GM12872 (cell line): ENCODE data around the gene BRI3.

Source experiments
- TF ChIP-seq, protein P1 (sequence below): IDR thresholded peaks from 3 replicates; pipeline ENCODE4 v1.5.1; 2011; ENCODE audit warnings: low read depth, mild to moderate bottlenecking, low read length, moderate library complexity; ENCODE audit not compliant: insufficient read depth

BRI3 gene

DNA sequence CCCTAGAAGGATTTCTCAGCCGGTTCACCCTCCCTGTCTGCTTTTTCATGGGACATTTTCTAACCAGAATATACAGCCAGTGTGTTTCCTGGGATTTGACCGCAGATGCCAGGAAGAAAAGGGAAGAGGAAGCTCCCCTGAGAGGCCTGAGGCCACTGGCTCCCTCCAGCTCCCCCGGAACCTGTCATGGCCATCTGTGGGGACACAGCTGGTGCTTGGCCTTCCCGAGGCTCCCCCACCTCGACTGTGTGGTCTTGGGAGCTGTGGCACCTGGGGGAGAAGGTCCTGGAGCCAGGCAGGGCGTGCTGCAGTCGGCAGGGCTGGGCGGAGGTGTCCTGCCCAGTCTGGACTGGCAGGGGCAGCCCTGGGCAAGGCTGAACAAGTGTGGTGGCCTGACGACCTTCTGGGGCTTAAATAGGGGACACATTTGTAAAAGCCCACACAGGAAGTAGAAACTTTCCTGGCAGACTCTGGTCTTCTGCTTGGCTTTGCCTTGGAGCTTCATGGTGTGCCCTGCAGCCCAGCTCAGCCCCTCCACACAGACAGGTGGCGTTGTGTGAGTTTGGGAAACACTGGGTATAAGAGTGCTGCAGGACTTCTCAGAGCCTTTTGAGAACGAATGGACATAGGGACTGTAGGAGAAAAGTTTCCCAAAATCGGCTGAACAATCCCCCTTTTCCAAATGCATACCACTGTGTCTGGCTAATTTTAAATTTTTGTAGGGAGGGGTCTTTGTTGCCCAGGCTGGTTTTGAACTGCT lies 6.8 kb downstream of the BRI3 start:
- TF ChIP-seq, protein P1, sequence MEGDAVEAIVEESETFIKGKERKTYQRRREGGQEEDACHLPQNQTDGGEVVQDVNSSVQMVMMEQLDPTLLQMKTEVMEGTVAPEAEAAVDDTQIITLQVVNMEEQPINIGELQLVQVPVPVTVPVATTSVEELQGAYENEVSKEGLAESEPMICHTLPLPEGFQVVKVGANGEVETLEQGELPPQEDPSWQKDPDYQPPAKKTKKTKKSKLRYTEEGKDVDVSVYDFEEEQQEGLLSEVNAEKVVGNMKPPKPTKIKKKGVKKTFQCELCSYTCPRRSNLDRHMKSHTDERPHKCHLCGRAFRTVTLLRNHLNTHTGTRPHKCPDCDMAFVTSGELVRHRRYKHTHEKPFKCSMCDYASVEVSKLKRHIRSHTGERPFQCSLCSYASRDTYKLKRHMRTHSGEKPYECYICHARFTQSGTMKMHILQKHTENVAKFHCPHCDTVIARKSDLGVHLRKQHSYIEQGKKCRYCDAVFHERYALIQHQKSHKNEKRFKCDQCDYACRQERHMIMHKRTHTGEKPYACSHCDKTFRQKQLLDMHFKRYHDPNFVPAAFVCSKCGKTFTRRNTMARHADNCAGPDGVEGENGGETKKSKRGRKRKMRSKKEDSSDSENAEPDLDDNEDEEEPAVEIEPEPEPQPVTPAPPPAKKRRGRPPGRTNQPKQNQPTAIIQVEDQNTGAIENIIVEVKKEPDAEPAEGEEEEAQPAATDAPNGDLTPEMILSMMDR: no peak

DNA sequence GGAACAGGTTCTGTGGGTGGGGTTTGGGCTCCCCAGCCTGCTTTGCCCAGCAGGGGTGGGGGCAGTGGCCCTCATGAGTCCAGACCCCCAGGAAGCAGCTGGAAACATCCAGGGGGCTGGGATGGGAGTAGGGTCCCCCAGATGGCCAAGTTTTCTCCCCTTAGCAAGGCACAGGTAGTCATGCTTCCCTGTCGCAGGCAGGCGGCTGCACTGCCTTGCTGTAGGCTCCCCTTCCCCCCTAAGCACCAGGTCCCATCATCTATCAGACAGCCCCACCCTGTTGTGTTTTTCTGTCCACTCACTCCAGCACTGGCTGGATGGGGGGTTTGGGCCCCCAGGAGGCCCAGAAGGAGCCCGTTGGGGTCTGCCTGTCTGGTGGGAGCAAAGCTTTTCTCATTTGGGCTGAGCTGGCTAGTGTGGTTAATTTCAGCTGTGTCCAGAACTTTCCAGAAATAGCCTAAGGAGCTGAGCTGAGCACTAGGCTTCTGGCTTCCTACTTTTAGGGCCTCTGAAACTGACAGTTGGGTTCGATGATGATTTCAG lies 7.9 kb downstream of the BRI3 start:
- TF ChIP-seq, protein P1: no peak

DNA sequence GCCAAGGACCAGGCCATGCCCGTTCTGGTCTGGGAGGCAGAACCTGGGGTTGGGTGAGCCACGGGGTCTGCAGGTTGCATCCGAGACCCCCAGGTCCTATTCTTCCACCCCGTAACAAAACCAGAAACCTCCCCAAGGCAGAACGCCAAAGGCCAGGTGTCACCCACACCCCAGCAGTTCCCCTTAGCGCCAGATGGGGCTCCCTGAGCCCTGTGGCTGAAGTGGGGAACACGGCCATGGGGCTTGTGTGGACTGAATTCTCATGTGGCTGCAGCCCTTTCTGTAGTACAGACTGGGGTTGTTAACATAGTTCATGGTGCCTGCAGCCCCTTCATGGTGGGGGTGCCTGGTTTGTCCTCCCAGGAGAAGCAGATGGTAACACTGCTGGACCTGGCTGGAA lies 10.2 kb downstream of the BRI3 start:
- TF ChIP-seq, protein P1: peak; percentile 41; the same call in 2 of the 3 replicates

DNA sequence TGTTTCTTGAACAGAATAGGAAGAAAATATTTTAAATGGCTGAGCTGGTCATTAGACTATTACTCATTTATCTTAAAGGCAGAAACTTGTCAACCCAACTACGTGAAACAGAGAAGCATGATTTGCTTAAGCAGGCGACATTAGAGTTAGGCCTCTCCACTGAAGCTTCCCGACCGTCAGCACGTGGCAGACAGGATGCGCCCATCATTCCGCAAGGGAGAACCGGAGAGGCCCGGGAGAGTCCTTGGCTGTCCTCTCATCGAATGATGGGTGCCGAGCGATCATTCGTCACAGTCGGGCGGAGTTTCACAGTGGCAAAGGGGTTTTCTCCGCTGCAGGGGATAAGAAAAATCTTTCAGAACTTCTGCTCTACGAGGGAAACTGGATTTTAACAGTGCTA lies 11.8 kb downstream of the BRI3 start:
- TF ChIP-seq, protein P1: no peak

DNA sequence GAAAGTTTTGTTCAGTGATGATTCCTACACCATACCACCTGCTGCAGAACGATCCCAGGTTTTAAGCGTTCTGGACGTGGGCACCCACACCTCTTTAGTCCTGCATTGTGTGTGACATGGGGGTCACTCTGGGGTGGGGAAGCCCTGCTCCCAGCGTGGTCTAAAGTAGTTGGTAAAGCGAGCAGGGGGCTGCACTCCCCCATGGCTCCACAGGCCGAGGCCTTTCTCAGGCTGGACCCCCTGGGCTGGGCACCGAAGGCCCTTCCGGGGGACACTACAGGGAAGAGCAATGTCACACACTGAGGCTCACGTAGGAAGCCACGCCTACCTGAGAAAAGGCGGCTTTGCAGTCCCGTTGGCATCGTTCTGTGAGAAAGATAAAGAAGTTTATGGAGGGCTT lies 12.3 kb downstream of the BRI3 start:
- TF ChIP-seq, protein P1: no peak

DNA sequence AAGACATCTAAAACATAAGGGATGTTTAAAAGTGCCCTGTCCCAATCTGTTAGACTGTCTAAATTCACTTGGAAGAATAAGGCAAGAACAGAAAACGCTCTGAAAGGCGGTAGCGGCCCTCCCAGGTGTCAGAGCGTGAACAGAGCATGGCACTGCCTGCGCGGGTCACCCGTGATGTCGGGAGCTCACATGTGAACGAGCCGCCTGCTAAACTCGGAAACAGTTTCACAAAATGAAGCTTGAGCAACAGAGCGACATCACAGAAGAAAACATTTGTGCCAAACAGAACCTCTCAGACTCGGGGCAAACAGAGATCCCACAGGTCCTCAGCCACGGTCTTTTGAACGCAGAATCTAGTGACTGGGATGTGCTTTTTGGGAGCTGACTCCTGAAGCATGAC lies 12.8 kb downstream of the BRI3 start:
- TF ChIP-seq, protein P1: no peak

DNA sequence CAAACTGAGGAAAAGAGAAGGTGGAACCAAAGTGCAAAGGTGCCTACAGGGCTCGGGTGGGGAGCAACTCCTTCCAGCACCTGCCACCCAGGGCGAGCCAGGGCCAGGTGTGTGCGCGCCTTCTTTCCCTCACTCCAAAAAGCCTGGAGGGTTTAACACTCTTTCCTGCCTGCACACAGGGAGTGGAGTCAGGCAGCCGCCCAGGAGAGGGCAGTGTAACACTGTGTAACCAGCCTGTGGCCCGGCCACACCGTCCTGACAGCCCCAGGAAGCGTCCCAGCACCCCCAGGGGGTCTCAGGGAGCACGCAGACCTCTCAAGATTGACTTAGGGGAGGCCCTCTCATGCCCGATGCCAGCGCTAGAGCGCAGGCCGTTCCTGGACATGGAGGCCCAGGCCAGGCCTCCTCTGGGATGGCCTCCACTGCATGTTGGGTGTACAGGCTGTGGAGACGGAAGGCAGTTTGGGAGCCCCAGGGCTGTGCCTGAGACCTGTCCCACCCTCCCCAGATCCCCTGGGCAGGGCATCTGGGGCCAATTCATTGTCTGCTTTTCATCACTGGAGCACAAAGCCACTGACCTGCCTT lies 13.4 kb downstream of the BRI3 start:
- TF ChIP-seq, protein P1: peak; percentile 63
